ENCODE results near the gene C2CD4B.

- TF ChIP-seq POLR2A (IDR thresholded peaks at IDR 0.05) (no peak), CTCF (IDR thresholded peaks at IDR 0.05) (no peak)
These were observed 47.7 kb upstream of the C2CD4B start for GRCh38 chr15:62212741-62213140.

Measured in thyroid gland (tissue), 4 donors.